Neutrophil (primary cell): Measurements from ENCODE around the gene TMEM220.
"Not testable (repeated sequence)": the region's sequence is repeated elsewhere in the genome, so short reads cannot be mapped to it uniquely, and the experiment has no call there.

Source experiments
- H3K27ac ChIP-seq: fragments of 200-600 bp; sonication (generic); 2 replicates; pipeline ENCODE4 v1.5.1; 2016; ENCODE audit warnings: mild to moderate bottlenecking, moderate library complexity
- H3K27me3 ChIP-seq: fragments of 200-600 bp; sonication (generic); 2 replicates; pipeline ENCODE4 v1.6.0; 2016; ENCODE audit warnings: mild to moderate bottlenecking
- H3K36me3 ChIP-seq: fragments of 200-600 bp; sonication (generic); 2 replicates; pipeline ENCODE4 v1.5.1; 2017
- H3K4me1 ChIP-seq, 2 experiments: fragments of 200-600 bp in 1 of 2; sonication (generic) in 1 of 2; 1 replicate in 1 of 2; 2 replicates in 1 of 2; pipeline versions ENCODE4 v1.5.1 to v1.6.1; 2013 to 2016; ENCODE audit warnings: low read depth in 1 of 2, low read length in 1 of 2, mild to moderate bottlenecking in 1 of 2, moderate library complexity in 1 of 2; ENCODE audit not compliant: control insufficient read depth in 1 of 2, insufficient read depth in 1 of 2
- H3K4me3 ChIP-seq, 2 experiments: fragments of 200-600 bp in 1 of 2; sonication (generic) in 1 of 2; 1 replicate in 1 of 2; 2 replicates in 1 of 2; pipeline ENCODE4 v1.5.1; 2013 to 2016; ENCODE audit warnings: low read depth in 1 of 2, low read length in 1 of 2, mild to moderate bottlenecking in 1 of 2, moderate library complexity in 1 of 2
- H3K9me3 ChIP-seq: fragments of 200-600 bp; sonication (generic); 2 replicates; pipeline ENCODE4 v1.5.1; 2016
- TF ChIP-seq, protein P1 (sequence below): fragments of 200-600 bp; sonication (generic); IDR thresholded peaks from 2 replicates; pipeline ENCODE4 v1.5.1; 2016; ENCODE audit warnings: antibody characterized with exemption

Gene TMEM220

DNA sequence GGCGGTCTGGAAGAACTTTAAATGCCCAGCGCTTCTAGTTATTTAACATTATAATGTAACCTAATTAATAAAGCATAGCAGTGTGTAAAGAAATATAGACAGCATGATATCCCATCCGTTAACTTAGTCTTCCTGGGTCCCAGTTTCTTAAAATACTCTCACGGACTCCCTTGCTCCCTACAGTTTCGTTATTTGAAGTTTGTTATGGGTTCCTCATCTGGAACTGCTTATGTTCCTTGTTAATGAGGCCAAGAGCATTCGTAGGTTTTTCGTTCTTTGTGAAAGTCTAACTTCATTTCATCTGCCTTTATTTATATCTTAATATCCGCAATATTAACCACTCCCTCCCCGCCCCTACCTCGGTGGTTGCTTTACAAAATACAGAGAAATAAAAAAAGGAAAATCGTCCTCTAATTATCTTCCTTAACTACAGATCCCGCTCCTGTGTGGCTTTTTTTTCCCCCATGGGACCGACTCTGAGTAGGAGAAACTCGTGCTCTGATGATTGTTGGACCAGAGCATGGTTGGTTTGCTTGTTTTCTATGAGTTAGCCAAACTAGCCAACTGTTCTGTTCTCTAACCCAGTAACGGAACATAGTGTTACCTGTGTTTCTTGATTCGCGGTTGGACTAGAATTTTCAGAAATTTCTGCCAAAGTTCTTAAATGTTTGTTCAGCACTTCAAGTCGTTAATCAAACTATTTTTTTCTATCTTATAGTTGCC is 31.6 kb downstream of the TMEM220 start:
- peak overlapping the region; percentile 95 to 97 for H3K4me3 ChIP-seq
- peaks cover 17 to 19% of the 10 kb centered on the region in 2 experiments for H3K4me1 ChIP-seq
- no peaks in the 10 kb centered on the region for H3K9me3 ChIP-seq
- peaks cover 5% of the 10 kb centered on the region for H3K36me3 ChIP-seq
- no peaks in the 10 kb centered on the region for H3K27me3 ChIP-seq
- H3K27ac ChIP-seq: peak overlapping the region; percentile 87
- TF ChIP-seq, protein P1, sequence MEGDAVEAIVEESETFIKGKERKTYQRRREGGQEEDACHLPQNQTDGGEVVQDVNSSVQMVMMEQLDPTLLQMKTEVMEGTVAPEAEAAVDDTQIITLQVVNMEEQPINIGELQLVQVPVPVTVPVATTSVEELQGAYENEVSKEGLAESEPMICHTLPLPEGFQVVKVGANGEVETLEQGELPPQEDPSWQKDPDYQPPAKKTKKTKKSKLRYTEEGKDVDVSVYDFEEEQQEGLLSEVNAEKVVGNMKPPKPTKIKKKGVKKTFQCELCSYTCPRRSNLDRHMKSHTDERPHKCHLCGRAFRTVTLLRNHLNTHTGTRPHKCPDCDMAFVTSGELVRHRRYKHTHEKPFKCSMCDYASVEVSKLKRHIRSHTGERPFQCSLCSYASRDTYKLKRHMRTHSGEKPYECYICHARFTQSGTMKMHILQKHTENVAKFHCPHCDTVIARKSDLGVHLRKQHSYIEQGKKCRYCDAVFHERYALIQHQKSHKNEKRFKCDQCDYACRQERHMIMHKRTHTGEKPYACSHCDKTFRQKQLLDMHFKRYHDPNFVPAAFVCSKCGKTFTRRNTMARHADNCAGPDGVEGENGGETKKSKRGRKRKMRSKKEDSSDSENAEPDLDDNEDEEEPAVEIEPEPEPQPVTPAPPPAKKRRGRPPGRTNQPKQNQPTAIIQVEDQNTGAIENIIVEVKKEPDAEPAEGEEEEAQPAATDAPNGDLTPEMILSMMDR: no peak

DNA sequence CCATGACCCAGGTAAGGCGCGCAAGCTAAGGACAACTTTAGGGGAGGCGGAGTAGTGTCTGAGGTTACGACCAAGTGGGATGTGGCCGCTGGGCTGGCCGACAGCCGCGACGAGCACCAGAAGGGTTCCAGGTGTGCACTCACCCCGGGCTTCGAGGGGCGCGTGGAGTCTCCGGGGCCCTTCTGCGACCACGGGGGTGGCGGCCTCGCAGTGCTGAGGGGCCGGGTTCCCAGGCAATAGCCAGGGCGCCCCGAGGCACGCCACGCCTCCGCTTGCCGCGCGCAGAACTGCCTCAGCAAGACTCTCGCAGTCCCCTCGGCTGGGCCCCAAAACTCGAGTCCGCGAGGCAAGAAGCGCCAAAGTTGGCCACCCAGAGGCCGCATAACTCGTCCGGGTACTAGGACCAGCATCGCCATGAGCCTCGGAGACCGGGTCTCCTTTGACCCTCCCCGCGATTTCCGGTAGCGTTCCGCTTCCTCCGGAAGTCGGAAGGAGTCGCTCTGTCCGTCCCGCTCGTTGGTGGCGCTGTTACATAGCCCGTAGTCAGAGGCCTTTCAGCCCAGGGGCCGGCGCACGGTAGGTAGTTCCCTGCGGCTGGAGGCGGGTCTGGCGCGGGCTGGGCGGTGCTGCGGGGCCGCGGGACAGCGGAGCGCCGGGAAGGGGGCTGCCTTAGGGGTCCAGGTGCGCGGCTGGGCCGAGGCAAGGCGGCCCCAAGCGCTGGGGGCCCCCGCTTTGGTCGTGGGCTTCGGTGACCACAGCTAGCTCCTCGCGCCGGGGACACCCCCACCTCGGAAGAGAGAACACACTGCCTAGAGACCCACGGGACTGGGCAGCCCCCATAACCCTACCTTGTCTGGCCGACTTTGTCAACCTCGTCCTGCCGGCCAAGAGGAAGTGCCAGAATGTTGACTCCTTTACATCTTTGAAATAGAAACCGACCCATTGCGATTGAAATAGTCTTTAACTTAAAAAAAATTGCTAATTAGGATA is 32.4 kb downstream of the TMEM220 start, which contains the start of the genes ADPRM and SCO1:
ADPRM (plus strand) TSS at position 503 of the 990 bp plus-strand sequence. CDS start 7,333 bp downstream, outside the sequence.
SCO1 (minus strand) TSS at position 442 of the 990 bp plus-strand sequence; CDS start at position 416, 26 bp downstream.
- Histone ChIP-seq H3K36me3 (peaks cover 8% of the 10 kb centered on the region), H3K4me1 (peaks cover 17 to 19% of the 10 kb centered on the region in 2 experiments), H3K27me3 (no peaks in the 10 kb centered on the region), H3K9me3 (no peaks in the 10 kb centered on the region), H3K4me3 (peak within 1 kb of the TSS; percentile 95 to 97), H3K27ac (peak within 1 kb of the TSS; percentile 87)
- TF ChIP-seq, protein P1: peak; percentile 67

DNA sequence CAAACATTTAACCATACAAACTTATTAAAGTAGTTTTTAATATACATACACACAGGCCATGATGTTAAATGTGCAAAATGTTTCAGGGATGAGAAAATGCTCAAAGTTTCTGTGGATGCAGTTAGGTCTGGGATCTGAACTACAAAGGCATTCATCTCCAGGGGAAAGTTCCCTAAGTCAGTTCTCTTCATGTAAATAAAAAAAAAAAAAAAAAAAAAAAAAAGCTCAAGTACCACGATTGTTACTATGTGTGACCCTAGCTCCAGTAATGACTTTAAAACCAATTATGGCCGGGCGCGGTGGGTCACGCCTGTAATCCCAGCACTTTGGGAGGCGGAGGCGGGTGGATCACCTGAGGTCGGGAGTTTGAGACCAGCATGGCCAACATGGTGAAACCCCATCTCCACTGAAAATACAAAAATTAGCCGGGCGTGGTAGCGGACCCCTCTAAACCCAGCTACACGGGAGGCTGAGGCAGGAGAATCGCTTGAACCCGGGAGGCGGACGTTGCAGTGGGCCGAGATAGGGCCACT is 33.9 kb downstream of the TMEM220 start:
- Histone ChIP-seq H3K4me1 (peaks cover 17 to 19% of the 10 kb centered on the region in 2 experiments), H3K36me3 (peaks cover 23% of the 10 kb centered on the region), H3K4me3 (peak overlapping the region; percentile 95 to 97)
- not testable (repeated sequence) for H3K27me3 ChIP-seq, H3K9me3 ChIP-seq, H3K27ac ChIP-seq

DNA sequence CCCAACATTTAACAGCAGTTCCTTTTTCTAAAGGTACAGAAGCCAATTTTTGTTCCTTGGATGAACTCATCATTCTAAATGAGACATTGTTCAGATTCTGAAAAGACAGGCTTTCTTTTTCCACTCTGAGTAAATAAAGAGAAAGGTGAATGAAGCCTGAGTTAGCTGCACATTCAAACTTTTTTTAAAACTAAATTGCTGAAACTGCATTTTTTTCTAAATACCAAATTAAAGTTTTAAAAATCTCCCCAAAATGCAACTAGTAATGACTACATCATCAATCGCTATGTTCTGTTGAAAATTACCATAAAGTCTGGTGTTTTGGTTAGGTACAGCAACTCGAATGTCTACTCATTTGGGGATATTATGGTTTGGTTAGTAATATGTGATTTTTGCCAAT is 42.3 kb downstream of the TMEM220 start:
- H3K4me3 ChIP-seq: no peak overlapping the region
- H3K36me3 ChIP-seq: peaks cover 55% of the 10 kb centered on the region
- no peaks in the 10 kb centered on the region for H3K27me3 ChIP-seq
- no peaks in the 10 kb centered on the region for H3K9me3 ChIP-seq
- no peaks in the 10 kb centered on the region for H3K4me1 ChIP-seq
- no peak overlapping the region for H3K27ac ChIP-seq
- TF ChIP-seq, protein P1: no peak

DNA sequence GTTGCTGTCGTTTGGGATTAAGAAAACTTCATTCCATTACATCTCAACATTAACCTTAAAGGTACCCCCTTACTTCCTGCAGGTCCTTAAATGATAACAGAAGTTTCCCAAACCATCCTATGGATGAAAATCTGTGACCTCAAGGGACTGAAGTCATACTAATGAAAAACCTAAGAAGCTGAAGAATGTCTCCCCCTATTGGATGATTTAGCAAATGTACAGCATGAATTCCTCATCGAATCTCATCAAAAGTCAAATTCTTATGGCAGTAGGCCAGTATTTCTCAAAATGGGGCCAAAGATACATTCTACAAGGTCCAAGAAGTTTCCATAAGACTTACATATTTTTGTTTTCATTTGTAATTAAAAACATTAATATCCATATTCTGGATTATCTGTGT is 46.0 kb downstream of the TMEM220 start:
- TF ChIP-seq, protein P1: no peak
- no peak overlapping the region for H3K4me3 ChIP-seq
- no peaks in the 10 kb centered on the region for H3K4me1 ChIP-seq
- no peaks in the 10 kb centered on the region for H3K27me3 ChIP-seq
- peaks cover 57% of the 10 kb centered on the region for H3K36me3 ChIP-seq
- no peaks in the 10 kb centered on the region for H3K9me3 ChIP-seq
- H3K27ac ChIP-seq: no peak overlapping the region
